H9 (cell line): ENCODE results near the gene SAMD7. TPM values are rescaled to one million over a fixed set of nuclear protein-coding genes. Genes with fewer than 3 reads are reported as not detected.

Experiments
- DNase-seq: peaks from one replicate; pipeline ENCODE4 v3.0.0-alpha.2; 2017
- H2AFZ ChIP-seq: one replicate; pipeline ENCODE4 v1.6.1; 2013; ENCODE audit warnings: mild to moderate bottlenecking, low read length, control low read depth, moderate library complexity
- H2AK5ac ChIP-seq: 2 replicates; pipeline ENCODE4 v1.6.1; 2013; ENCODE audit warnings: low read length, control low read depth, mixed read lengths; ENCODE audit not compliant: insufficient read length
- H2BK120ac ChIP-seq: one replicate; pipeline ENCODE4 v1.6.1; 2013; ENCODE audit warnings: low read depth, mild to moderate bottlenecking, low read length, control low read depth, inconsistent platforms; ENCODE audit not compliant: poor library complexity, severe bottlenecking
- H2BK12ac ChIP-seq: 2 replicates; pipeline ENCODE4 v1.6.1; 2013; ENCODE audit warnings: low read length, control low read depth, mixed read lengths, low read depth; ENCODE audit not compliant: insufficient read length
- H2BK15ac ChIP-seq: 2 replicates; pipeline ENCODE4 v1.6.1; 2013; ENCODE audit warnings: low read depth, low read length, control low read depth
- H2BK20ac ChIP-seq: one replicate; pipeline ENCODE4 v1.6.1; 2013; ENCODE audit warnings: low read depth, mild to moderate bottlenecking, low read length, control low read depth, inconsistent platforms; ENCODE audit not compliant: poor library complexity, severe bottlenecking
- H2BK5ac ChIP-seq: 2 replicates; pipeline ENCODE4 v1.6.1; 2013; ENCODE audit warnings: low read length, control low read depth, mixed read lengths; ENCODE audit not compliant: insufficient read length
- H3K14ac ChIP-seq: 2 replicates; pipeline ENCODE4 v1.6.1; 2013; ENCODE audit warnings: low read length, control low read depth; ENCODE audit not compliant: insufficient read depth
- H3K18ac ChIP-seq: 2 replicates; pipeline ENCODE4 v1.6.1; 2013; ENCODE audit warnings: low read depth, mild to moderate bottlenecking, mixed read lengths, low read length, control low read depth; ENCODE audit not compliant: insufficient read length
- H3K23ac ChIP-seq: 2 replicates; pipeline ENCODE4 v1.6.1; 2013; ENCODE audit warnings: low read length, control low read depth, mixed read lengths, low read depth; ENCODE audit not compliant: insufficient read length
- H3K23me2 ChIP-seq: 2 replicates; pipeline ENCODE4 v1.6.1; 2013; ENCODE audit warnings: low read depth, mild to moderate bottlenecking, mixed read lengths, low read length, control low read depth; ENCODE audit not compliant: insufficient read length, poor library complexity, severe bottlenecking
- H3K27ac ChIP-seq: 2 replicates; pipeline ENCODE4 v1.5.1; 2013; ENCODE audit warnings: low read length, control low read depth, mixed read lengths, low read depth; ENCODE audit not compliant: insufficient read length
- H3K27me3 ChIP-seq: 2 replicates; pipeline ENCODE4 v1.6.1; 2013; ENCODE audit warnings: low read length, control low read depth, inconsistent platforms; ENCODE audit not compliant: insufficient read depth
- H3K4ac ChIP-seq: 2 replicates; pipeline ENCODE4 v1.6.1; 2013; ENCODE audit warnings: low read depth, mild to moderate bottlenecking, control low read depth, inconsistent platforms, low read length, moderate library complexity
- H3K4me1 ChIP-seq: 2 replicates; pipeline ENCODE4 v1.6.1; 2013; ENCODE audit warnings: low read length, control low read depth, inconsistent platforms; ENCODE audit not compliant: insufficient read depth
- H3K4me2 ChIP-seq: 2 replicates; pipeline ENCODE4 v1.6.1; 2013; ENCODE audit warnings: low read length, control low read depth, mixed read lengths; ENCODE audit not compliant: insufficient read length, insufficient read depth
- H3K56ac ChIP-seq: 2 replicates; pipeline ENCODE4 v1.6.1; 2013; ENCODE audit warnings: low read depth, mild to moderate bottlenecking, mixed read lengths, low read length, control low read depth; ENCODE audit not compliant: insufficient read length
- H3K79me1 ChIP-seq: 2 replicates; pipeline ENCODE4 v1.6.1; 2013; ENCODE audit warnings: low read depth, mild to moderate bottlenecking, moderate library complexity, low read length, control low read depth, inconsistent platforms; ENCODE audit not compliant: insufficient read depth, poor library complexity, severe bottlenecking
- H3K79me2 ChIP-seq: 2 replicates; pipeline ENCODE4 v1.6.1; 2013; ENCODE audit warnings: low read length, control low read depth, inconsistent platforms; ENCODE audit not compliant: insufficient read depth
- H3K9ac ChIP-seq: 2 replicates; pipeline ENCODE4 v1.6.1; 2013; ENCODE audit warnings: low read length, control low read depth, mixed read lengths; ENCODE audit not compliant: insufficient read length; ENCODE audit errors: extremely low read depth
- H3K9me3 ChIP-seq: one replicate; pipeline ENCODE4 v1.6.1; 2013; ENCODE audit warnings: low read depth, low read length, inconsistent platforms; ENCODE audit not compliant: control insufficient read depth
- H3T11ph ChIP-seq: one replicate; pipeline ENCODE4 v1.6.1; 2013; ENCODE audit warnings: mild to moderate bottlenecking, low read length, control low read depth, inconsistent platforms
- H4K20me1 ChIP-seq: one replicate; pipeline ENCODE4 v1.6.1; 2013; ENCODE audit not compliant: control insufficient read depth, insufficient read length, insufficient read depth
- H4K5ac ChIP-seq: 2 replicates; pipeline ENCODE4 v1.6.1; 2013; ENCODE audit warnings: low read depth, mild to moderate bottlenecking, mixed read lengths, low read length, control low read depth; ENCODE audit not compliant: insufficient read length
- H4K8ac ChIP-seq: replicated peaks from 2 replicates; pipeline ENCODE4 v1.6.1; 2013; ENCODE audit warnings: low read length, control low read depth, mixed read lengths, low read depth; ENCODE audit not compliant: insufficient read length
- H4K91ac ChIP-seq: 2 replicates; pipeline ENCODE4 v1.6.1; 2013; ENCODE audit warnings: low read depth, mild to moderate bottlenecking, moderate library complexity, mixed read lengths, low read length, control low read depth; ENCODE audit not compliant: insufficient read length
- H3K27ac Mint-ChIP-seq, 3 experiments: 2 replicates in 2 of 3; 3 replicates in 1 of 3; pipeline ENCODE4 v1.8.0; 2020 to 2021; ENCODE audit warnings: mixed read lengths in 3 of 3, mild to moderate bottlenecking in 1 of 3, moderate library complexity in 1 of 3
- H3K27me3 Mint-ChIP-seq: 2 replicates; pipeline ENCODE4 v1.8.0; 2021; ENCODE audit warnings: low read depth, mild to moderate bottlenecking, moderate library complexity, mixed read lengths
- H3K36me3 Mint-ChIP-seq, 3 experiments: 2 replicates in 2 of 3; 3 replicates in 1 of 3; pipeline ENCODE4 v1.8.0; 2020 to 2021; ENCODE audit warnings: low read depth in 3 of 3, mixed read lengths in 3 of 3; ENCODE audit not compliant: insufficient read depth in 1 of 3
- H3K4me1 Mint-ChIP-seq, 2 experiments: 2 replicates each; pipeline ENCODE4 v1.8.0; 2020; ENCODE audit warnings: mixed read lengths in 2 of 2
- H3K4me3 Mint-ChIP-seq, 2 experiments: 2 replicates in 1 of 2; 3 replicates in 1 of 2; pipeline ENCODE4 v1.8.0; 2020 to 2021; ENCODE audit warnings: mild to moderate bottlenecking in 2 of 2, mixed read lengths in 2 of 2, moderate library complexity in 1 of 2
- H3K9me3 Mint-ChIP-seq, 2 experiments: 2 replicates in 1 of 2; 3 replicates in 1 of 2; pipeline ENCODE4 v1.8.0; 2020; ENCODE audit warnings: mild to moderate bottlenecking in 2 of 2, mixed read lengths in 2 of 2, moderate library complexity in 1 of 2
- CTCF ChIP-seq: fragments of 200-600 bp; sonication (generic); conservative IDR thresholded peaks from 3 replicates; pipeline ENCODE4 v1.8.0; 2021; ENCODE audit warnings: antibody characterized with exemption, mild to moderate bottlenecking
- WGBS: extraction: QIAGEN DNeasy Blood & Tissue Kit; methylation state at CpG from one replicate; pipeline ENCODE4 v1.1.7; 2013; ENCODE audit warnings: missing lambda C conversion rate, low lambda C conversion rate, mixed read lengths; ENCODE audit not compliant: insufficient read length; ENCODE audit errors: extremely low coverage; 5-methylcytosine and 5-hydroxymethylcytosine counted together
- total RNA-seq: library from RNA; stranded (reverse); gene quantifications from 2 replicates; pipeline ENCODE4 v1.2.1, GENCODE V29; 2021

Gene SAMD7
- total RNA-seq, 1 experiment from 2014 or later: not detected

- TF ChIP-seq CTCF: no peak
- H3K18ac ChIP-seq: no peak overlapping the region
- H3K23ac ChIP-seq: no peak overlapping the region
- no peaks in the 10 kb centered on the region for H3K79me1 ChIP-seq
- H3K27ac ChIP-seq: no peak overlapping the region
- H3K4ac ChIP-seq: no peak overlapping the region
- H2AFZ ChIP-seq: no peak overlapping the region
- H3K4me3 Mint-ChIP-seq: no peak overlapping the region
- H3T11ph ChIP-seq: no peak overlapping the region
- H3K79me2 ChIP-seq: no peaks in the 10 kb centered on the region
- H3K36me3 Mint-ChIP-seq: no peaks in the 10 kb centered on the region
- no peak overlapping the region for H3K27ac Mint-ChIP-seq
- H3K23me2 ChIP-seq: no peaks in the 10 kb centered on the region
- H2BK20ac ChIP-seq: no peak overlapping the region
- H3K27me3 ChIP-seq: no peaks in the 10 kb centered on the region
- no peak overlapping the region for H4K91ac ChIP-seq
- H4K20me1 ChIP-seq: no peaks in the 10 kb centered on the region
- H2BK5ac ChIP-seq: no peak overlapping the region
- H3K27me3 Mint-ChIP-seq: no peaks in the 10 kb centered on the region; the same call in 1 of the 2 replicates
- H3K14ac ChIP-seq: no peak overlapping the region
- no peak overlapping the region for H2AK5ac ChIP-seq
- no peak overlapping the region for H2BK120ac ChIP-seq
- no peak overlapping the region for H3K9ac ChIP-seq
- no peak overlapping the region for H3K4me2 ChIP-seq
- no peaks in the 10 kb centered on the region for H3K9me3 Mint-ChIP-seq
- no peak overlapping the region for H2BK12ac ChIP-seq
- no peak overlapping the region for H4K5ac ChIP-seq
- H3K4me1 Mint-ChIP-seq: no peaks in the 10 kb centered on the region
- no peak overlapping the region for H4K8ac ChIP-seq
- no peak overlapping the region for H3K56ac ChIP-seq
- DNase-seq: no peak
- no peaks in the 10 kb centered on the region for H3K4me1 ChIP-seq
- H2BK15ac ChIP-seq: no peak overlapping the region
- H3K9me3 ChIP-seq: no peaks in the 10 kb centered on the region
- WGBS: no CpG with 5 or more reads among the region's 6 CpGs
Measured at GRCh38 chr3:169954142-169954756, 42.9 kb downstream of the SAMD7 start.
